Urothelium cell line (cell line): Measurements from ENCODE around the gene RHOF.

ENCODE experiments used
- DNase-seq: peaks from one replicate; pipeline ENCODE4 v3.0.0; 2011; ENCODE audit warnings: low spot score, mixed read lengths
- FAIRE-seq: peaks from 2 replicates; lab custom pipeline; 2011; peaks lifted over from hg19 to GRCh38; lab: Jason Lieb, UNC

The RHOF gene

DNA sequence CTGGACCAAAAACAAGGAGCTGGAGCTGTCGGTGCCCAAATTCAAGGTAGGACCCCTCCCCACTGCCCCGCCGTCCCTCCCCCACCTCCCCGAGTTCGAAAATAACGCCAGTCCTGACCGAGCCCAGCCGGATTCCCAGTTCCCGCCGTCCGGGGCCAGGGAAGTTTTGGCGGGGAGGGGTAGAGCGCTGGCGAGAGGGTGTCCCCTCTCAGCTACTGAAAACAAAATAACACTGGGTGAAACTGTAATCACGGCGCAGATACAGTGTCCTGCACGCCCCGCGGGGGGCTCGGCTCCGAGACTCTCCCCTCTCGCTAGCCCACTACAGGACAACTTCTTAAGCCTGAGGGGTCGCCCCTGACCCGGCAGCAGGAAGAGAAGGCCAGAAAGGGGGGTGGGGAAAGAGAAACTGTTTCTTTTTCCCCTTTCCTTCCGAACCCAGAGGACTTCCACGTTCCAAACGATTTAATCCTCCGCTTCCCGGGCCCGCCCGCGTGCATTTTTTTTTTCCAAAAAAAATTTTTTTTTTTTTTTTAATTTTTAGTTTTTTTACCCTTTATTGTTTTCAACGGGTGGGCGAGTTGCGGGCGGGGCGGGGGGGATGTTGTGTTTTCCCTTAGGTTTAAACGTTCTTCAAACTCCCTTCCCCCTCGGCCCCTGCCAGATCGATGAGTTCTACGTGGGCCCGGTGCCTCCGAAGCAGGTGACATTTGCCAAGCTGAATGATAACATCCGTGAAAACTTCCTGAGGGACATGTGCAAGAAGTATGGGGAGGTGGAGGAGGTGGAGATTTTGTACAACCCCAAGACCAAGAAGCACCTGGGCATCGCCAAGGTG, 11.9 kb upstream of the RHOF start:
- FAIRE-seq (no peak), DNase-seq (no peak)

DNA sequence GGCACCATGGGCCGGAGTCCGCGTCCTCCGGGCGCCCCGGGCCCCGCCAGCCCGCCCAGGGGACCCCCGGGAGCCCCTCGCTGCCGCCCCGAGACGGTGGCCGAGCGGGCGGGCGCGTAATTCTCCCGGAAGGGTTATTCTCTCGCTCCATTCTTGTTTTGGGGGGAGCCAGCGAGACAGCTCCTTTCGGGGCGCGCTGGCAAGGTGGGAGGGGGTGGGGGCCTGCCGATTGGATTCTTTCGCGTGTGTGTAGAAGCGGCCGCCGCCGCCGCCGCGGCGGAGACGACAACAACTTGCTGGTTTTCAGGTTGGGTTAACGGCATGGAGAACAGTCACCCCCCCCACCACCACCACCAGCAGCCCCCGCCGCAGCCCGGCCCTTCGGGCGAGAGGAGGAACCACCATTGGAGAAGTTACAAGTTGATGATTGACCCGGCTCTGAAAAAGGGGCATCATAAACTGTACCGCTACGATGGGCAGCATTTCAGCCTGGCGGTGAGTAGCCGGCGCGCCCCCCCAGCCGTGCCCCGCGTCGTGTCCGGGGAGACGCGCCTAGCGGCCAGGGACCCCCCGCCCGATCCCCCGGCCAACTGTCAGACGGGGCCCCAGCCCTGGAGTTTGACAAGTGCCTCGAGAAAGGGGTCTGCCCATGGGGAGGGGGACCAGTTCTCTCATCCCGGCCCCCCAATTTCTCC, 11.1 kb upstream of the RHOF start:
- DNase-seq (no peak), FAIRE-seq (no peak)

DNA sequence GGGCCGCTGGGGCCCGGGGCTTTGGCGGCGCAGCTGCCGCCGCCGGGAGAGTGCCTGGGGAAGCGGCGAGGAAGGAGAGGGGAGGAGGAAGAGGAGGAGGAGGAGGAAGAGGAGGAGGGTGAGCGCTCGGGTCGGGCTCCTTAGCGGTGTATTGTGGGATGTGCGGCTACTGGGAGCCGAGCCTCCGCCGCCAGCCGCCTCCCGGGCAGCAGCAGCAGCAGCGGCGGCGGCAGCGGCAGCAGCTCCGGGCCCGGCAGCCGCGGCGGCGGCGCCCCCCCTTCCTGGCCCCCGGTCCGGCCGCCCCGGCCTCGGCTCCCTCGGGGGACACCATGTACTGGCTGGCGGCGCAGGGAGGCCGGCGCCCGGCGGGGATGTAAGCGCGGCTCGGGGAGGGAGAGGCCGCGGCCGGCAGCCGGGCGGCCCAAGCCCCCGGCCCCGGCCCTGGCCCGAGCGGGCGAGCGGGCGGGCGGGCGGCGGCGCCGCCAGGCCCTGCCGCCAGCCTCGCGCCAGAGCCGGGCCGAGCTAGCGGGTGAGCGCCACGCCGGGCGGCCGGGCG, 10.5 kb upstream of the RHOF start, which contains the start of gene SETD1B:
TSS of gene SETD1B (plus strand) at position 149 of the 556 bp plus-strand sequence. CDS start 729 bp downstream, outside the sequence.
- DNase-seq = peak; percentile 65
- no peak for FAIRE-seq

- FAIRE-seq (no peak), DNase-seq (peak; percentile 91)
These were observed 9.6 kb upstream of the RHOF start for GRCh38 chr12:121802843-121803698.

DNA sequence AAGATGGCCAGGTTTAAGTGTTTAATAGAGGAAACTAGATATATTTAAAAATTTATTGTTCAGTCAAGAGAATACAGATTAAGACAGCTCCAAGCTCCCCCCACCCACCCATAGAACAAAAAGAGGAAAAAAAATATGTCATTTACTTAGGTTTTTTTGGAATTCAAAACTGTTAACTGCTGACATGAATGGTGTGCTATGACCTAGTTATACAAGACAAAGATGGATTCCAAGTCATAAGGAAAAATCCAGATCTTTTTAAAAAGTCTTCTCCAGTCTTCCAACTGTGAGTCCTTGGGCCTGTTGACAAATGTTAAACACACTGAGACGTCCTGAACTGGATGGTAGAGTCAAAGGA, 9.0 kb upstream of the RHOF start:
- DNase-seq (no peak), FAIRE-seq (no peak)

GRCh38 chr12:121801595-121802484, 8.4 kb upstream of the RHOF start:
- no peak for DNase-seq
- no peak for FAIRE-seq

DNA sequence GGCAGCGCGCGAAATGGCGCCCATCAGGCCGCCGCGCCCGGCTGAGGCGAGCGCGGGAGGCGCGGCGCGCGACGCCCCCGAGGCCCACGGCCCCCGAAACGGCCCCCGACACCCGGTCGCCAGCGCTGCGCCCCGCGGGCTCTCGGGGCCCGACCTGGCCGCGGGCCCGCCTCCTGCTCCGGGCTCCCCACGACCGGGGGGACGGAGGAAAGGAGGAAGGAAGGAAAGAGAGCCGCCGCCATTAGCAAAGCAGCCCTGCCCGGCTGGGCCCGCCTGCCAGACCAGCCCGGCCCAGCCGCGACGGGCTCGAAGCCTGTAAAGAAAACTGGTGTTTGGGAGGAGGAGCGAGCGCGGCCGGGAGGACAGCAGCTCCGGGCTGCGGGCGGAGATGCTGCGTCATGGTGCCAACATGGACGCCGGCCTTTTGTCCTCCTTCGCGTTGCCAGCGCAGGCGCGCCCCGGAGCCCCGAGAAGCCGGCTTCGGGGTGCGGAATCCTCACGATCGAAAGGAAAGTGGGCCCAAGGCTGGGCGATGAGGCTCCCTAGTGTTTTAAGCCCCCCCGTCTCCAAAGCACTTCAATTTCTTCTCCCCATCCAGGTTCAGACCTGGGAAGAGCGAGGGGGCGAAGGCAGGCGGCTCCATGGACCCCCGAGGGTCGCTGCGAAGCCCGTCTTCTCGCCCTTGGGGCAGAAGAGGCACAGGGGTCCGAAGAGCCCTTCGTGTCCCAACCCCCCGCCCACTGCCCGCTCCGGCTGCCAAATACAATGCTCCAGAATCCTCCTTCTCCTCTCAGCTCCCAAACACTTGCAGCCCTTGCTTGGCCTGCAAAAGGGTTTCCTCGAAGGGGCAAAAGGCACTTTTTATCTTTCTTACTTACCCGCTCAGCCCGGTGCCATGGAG, 7.5 kb upstream of the RHOF start:
- DNase-seq (no peak), FAIRE-seq (no peak)

- FAIRE-seq = no peak
- DNase-seq = peak; percentile 87
These were observed 6.6 kb upstream of the RHOF start for GRCh38 chr12:121799842-121800693.

GRCh38 chr12:121799156-121799841, 5.8 kb upstream of the RHOF start:
- FAIRE-seq = no peak
- DNase-seq = peak; percentile 70

DNA sequence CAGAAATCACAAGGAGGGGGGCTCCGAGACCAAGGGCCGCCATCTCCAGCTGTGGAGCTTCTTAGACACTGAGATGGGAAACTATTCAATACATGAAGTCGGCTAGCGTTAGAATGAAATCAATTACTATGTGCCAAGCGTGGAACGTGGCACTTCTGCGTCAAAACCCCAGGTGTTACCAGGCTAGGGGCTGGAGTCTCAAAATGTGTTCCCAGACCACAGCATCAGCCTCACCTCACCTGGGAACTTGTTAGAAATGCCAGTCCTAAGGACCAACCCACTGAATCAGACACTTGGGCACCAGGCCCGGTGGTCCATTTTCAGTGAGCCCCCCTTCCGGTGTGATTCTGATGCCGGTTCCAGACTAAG, 5.3 kb upstream of the RHOF start:
- FAIRE-seq (no peak), DNase-seq (no peak)

DNA sequence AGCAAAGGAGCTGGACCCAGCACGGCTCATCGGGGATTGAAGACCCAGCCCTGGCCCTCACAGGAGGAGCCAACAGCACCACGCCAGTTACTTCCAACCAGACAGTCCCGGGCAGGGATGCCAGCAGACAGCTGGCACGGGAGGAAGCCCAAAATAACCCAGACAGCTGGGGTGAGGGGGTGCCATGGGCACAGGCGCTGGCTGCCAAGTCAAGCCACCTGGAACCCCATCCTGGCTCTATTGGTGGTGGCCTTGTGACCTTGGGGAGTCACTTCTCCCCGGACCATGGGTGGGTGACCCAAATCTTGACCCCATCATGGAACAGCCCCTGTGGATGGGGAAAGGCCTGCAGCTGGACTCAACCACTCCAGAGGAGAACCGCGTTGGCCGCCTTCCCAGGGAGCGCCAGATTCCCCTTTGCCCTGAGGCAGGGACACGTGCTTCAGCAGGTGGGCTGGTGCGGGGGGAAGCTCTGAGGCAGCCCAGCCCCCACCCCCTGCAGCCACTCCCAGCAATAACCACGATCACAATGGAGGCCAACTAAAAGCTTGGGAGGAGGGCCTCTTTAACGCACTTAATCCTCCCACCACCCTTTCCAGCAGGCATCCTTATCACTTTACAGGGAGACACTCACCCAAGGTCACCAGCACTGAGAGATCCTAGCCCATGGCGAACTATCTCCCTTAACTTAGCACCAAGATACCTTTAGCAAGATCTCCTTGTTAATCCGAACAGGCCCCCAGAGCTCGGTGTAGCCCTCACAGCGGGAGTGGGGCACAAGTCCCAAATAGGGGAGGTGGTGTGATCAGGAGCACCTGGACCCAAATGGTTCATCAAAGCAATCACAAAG, 4.7 kb upstream of the RHOF start:
- DNase-seq = no peak
- FAIRE-seq = no peak

DNA sequence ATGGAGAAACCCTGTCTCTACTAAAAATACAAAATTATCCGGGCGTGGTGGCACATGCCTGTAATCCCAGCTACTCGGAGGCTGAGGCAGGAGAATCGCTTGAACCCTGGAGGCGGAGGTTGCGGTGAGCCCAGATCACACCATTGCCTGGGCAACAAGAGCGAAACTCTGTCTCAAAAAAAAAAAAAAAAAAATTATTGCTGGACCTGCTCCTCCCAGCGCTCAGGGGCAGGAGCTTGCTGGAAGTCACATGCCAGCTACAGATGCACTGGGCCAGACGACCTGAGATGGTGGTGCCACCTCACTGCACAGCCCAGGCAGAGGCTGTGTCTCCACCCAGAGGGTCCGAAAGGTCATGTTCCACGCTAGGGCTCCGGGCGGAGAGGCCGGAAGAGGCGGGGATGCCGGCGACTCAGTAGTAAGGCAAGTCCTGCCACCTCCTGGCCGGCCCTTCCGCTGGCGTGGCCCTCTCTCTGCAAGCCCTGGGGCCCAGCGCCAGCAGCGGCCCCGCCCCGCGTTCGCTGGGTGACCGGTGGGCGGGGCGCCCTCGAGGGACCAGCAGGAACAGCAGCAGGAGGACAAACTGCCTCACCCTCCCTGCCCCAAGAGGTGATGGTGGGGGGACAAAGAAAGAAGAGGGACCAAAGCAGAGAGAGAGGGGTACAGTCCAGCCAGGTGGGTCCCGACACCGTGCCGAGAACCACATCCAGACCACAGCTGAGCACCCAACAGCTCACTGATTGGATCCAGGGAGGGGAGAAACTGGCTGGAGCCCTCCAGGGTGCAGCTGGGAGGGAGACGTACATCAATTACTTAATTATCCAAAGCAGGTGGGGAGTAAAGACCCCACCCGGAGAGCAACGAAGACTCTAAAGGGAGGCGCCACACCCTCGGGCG, 3.6 kb upstream of the RHOF start:
- FAIRE-seq (no peak), DNase-seq (peak; percentile 63)

DNA sequence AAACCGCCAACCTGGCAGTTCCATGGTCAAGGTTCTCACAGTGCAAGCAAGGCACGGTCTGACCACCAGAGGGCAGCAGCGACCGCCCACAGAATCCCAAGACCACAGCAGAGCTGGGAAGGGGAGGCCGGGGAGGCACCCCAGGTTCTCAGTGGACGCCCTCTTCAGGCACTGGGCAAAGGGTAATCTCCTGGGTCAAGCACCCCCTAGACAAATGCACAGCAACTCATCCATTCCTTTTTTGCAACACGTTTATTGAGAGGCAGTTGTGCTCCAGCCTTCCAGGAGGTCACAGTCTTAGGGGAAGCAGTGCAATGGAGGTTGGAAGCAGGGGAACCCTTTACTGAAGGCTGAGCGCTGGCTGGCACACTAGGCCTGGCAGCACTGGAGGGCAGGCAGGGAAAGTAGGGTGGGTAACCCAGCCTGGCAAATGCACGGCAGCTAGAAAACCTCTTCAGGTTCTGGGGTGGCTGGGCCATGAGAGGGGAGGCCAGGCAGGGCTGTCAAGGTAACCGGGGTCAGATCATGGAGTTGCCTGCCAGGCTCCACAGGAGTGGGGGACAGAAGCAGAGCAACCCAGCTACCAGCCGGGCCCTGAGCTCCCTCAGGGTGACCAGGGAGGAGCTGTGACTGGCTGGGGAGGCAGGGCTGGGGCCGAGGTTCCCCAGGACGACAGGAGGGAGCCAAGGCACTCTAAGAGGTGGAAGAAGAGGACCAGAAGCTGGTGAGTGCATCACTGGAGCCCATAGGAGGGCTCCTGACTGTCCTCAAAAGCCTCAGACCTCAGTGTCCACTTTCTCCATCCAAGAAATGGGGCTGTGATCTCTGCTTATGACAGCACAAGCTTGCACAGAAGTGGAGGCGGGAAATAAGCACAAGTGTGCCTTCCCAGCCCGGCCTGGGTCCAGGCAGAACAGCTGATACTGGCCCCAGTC, 1.8 kb upstream of the RHOF start:
- DNase-seq (peak; percentile 73), FAIRE-seq (no peak)

- DNase-seq = no peak
- no peak for FAIRE-seq
These were observed 1.1 kb upstream of the RHOF start for GRCh38 chr12:121794534-121795033.
